HG02759 (cell line): ENCODE data around the gene KCNG1.

Experiments used
- ATAC-seq: cut with Tn5 transposase; IDR thresholded peaks from one replicate; pipeline ENCODE4 v1.9.1; 2021; ENCODE audit warnings: mild to moderate bottlenecking, moderate library complexity; ENCODE audit not compliant: unreplicated experiment

KCNG1 gene

DNA sequence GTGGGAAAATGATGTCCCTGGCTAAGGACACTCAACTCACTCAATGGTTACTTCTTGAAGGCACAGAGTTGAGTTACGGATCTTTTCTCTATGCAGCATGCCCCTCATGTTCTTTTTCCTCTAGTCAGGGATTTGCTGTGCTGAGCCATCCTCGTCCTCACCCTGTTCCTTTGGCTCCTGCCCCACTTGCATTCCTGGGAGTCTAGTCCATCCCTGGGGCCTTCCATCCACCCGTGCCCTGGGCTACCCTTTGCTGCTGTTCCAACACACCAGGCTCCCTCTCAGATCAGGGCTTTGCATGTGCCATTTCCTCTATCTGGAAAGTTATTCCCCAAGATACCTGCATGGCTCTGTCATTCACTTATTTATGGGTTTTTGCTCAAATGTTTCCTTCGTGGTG is 13.3 kb upstream of the KCNG1 start:
- no peak for ATAC-seq

DNA sequence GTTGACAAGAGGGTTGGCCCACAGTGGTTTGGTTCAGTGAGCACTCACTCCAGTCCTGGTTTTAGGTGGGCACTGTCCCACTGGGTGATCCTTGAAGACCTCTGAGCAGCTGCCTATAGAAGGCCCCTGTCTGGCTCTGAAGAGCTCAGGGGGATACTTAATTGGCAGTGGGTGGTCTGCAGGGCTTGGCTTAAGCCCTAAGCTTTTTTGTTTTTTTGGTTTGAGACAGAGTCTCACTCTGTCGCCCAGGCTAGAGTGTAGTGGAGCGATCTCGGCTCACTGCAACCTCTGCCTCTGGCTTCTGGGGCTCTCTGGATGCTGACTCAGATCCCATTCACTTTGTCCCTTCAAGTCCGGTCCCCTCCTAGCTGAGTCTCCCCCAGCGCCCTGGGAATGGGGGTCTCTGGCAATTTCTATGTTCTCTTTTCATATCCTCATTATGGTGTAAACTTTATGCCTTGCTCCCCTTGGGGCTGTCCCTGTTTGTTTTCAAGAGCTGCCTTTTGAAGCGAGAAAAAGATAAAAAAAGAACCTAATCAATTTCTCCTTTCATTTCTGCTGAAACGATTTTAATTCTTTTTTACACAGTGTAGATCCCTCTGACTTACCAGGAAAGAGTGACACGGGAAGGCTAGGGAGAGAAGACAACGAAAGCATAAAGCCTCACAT is 12.2 kb upstream of the KCNG1 start:
- ATAC-seq: no peak

DNA sequence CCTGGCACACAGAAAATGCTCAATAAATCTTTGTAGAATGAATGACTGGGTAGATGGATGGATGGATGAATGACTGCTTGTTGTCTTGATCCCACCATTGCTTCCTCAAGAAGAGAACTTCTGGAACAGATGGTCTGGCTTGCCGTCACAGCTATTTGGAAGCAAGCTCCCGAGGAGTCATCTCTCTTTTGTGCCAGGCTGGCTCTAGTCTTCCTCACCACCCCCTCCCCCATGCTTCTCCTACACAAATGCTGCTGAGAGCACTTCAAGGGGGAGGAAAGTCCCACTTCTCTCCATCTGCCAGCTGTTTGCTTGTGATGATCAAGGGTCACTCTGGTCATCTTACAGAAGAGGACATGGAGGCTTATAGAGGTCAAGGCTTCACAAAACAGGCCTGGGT is 11.6 kb upstream of the KCNG1 start:
- no peak for ATAC-seq

DNA sequence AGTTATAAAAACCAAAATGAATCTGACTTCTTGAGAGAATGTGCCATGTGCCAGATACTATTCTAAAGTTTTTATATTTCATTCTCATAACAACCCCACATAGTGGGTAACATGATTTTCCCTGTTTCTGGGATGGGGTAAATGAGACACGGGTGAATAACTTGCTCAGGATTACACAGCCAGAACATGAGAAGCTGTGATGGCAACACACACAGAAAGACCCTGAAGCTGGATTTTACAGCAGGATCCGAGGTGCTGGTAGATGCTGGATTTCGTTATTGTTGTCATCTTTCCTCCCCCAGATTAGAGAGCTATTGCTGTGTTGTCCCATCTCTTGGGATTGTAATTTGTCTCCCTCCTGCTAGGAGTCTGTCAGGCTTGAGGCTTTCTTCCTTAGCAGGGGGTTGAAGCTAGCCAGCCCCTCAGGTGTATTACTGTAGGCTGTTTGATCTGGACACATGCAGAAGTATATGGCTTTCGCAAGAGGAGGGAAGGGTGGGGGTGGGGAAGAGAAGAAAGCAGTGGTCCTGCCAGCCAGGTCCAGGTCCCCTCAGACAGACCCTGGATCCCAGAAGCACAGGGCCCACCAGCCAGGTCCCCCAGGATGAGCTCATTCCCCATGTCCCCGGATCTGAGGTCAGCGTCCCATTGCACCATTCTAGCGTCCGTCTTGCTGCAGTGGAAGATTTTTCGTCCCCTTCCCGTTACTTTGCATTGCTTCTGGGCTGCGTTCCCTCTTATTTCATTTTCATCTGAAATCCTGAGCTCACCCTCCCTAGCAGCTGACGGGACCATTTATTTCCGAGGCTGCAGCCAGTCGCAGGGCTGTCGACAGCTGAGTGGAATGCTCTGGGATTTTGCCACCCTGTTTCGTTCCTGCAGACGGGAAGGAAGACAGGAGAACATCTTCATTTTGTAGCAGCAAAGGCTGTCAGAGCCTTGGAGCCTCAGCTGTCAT is 7.3 kb upstream of the KCNG1 start:
- ATAC-seq: no peak

DNA sequence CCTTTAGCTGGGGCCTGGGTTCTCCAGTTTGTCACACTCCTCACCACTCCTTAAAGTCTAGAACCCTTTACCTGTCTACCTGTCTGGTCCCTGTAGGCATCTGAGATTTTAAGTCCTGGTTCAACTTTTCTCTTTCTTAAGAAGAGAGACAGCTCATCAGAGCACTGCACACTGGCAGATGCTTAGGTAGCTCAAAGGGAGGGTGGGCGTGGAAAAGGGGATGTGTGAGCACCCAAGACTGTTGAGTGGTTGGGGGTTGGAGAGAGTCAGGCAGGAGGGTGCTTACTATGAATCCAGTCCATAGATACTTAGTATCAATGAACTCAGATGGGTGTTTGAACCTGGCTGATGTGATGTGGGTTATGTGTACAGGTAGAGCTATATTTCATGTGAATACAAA is 6.6 kb upstream of the KCNG1 start:
- ATAC-seq: no peak

DNA sequence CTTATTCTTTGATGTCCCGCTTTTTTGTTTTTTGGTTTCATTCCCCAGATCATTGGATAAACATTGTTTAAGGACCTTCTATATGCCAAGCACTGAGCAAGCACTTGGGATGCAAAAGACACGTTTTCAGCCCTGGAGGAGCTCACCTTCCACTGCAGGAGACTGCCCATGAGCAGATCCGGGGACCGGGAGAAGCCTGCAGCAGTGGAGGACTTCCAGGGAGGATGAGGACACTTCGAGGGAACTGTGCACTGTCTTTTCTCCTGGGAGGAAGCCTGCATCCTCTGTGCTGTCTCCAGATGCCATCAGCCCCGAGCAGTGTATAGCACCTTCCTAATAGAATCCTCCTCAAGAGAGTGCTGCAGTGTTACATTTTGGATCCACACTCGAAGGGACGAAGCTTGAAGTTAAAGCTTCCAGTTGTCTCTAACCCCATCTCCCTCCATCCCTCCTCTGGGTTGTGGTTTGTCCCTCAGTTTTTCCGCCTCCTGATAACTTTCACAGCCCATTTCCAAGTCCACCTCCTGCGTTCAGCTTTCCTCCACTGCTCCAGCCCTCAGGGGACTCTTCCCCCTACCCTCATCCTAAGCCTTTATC is 5.8 kb upstream of the KCNG1 start:
- no peak for ATAC-seq

DNA sequence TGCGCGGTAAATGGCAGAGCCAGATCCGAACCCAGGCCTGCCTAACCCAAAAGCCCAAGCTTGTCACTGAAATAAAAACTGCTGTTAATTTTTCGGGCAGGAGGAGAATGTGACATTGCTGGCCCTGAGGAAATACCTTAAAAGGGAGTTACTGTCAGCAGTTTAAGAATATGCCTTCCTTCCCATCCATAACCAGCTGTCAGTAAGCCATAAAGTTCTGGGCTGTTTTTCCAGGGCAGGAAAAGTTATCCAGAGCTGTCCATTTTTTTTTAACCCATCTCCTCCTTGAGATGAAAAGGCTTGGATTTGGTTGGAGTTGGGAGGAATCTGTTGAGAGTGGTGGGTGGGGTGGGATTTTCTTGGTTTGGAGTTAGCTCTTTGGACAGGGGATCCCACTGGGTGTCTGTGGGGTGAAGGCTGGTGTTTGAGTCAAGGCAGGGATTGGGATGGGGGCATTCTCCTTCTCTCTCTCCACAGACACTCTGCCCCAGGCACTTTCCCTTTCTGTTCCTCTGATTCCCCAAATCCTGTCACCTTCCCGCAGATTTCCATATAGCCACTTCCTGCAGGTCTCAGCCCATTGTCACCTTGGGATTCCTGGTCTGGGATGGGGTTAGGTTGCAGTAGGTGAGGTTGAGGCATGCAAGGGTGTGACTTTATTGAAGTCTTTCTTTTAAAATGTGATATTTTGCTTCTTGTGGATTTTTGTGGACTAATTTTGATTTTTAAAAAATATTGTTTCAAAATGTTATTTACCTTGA is 4.3 kb upstream of the KCNG1 start:
- ATAC-seq: no peak

DNA sequence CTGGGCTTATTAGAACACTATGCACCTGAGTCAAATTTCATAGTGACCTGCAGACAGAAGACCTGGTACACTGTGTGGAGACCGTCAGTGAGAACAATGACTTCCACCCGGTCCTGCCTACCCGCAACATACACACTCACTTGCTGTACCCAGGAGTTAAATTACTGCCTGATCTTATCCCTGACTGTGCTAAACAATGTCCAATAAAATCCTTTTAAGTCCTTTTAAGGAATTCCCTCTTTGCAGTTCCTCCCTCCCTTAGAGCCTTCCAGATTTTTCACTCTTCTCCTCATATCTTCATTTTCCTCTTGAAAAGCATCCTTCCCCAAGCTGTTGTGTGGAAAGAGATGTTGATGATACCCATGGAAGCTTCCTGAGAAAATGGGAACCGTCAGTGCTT is 3.4 kb upstream of the KCNG1 start:
- no peak for ATAC-seq

DNA sequence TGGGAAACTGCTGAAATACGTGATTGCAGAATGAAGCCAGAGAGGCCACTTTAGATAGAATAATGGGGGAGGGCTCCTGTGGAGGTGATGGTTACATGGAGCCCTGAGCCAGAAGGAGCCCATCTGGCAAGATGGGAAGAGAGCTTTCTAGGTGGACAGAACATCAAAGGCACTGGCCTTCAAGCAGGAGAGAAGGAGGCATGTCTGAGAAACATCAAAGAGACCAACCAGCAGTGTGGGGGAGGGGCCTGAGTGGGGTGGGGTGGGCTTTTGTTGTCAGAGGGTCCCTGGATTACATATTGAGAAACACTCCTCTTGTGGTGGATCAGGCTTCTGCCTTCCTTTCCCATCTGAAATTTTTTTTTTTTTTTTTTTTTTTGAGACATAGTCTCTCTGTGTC is 1.9 kb upstream of the KCNG1 start:
- ATAC-seq: no peak

DNA sequence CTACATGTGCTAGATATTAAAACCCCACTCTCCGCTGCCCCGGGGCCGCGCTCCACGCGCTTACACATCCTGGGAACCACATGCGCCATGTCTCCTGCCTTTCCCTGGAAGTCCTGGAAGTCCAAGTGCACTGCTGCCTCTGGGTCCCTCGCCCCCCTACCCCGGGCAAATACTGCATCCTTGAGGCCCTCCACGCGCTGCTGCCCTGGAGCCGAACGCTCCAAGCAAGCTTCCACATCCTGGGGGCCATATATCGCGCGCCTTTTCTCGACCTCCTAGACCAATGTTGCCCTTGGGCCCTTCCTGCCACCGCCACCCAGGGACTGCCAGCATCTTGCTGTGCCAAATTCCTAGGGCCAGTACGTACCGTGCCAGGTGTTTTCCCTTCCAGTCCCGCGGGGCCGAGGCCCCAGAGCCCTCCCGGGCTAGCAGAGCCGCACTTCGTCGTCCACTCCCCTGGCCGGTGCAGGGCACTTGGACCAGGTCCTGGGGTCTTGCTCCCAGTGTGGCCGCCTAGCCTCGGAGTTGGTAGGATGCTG is 779 bp upstream of the KCNG1 start:
- no peak for ATAC-seq

DNA sequence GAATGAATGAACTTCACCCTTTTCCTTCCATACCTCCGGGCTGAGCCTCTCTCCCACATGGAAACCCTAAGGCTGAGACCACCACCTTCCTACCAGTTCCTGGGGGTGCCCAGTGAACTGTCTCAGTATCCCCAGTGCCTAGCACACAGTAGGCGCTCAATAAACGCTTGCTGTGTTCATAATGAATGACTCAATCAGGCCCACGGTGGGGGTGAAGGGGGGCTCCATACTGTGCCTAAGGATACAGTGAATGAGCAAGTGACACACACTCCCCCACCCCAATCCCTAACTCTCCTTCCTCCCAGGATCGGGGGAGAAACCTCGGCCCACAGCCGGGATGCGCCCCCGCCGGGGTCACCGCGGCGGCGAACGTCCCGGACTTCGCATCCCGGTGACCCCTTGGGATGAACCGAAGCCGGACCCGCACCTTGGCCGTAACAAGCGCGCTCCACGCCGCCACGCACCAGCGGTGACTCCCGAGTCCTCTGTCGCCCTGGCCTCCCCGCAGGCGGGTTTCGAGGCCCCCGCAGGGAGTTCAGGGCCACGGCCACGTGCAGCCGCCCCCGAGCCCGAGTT is 592 bp downstream of the KCNG1 start:
- no peak for ATAC-seq

DNA sequence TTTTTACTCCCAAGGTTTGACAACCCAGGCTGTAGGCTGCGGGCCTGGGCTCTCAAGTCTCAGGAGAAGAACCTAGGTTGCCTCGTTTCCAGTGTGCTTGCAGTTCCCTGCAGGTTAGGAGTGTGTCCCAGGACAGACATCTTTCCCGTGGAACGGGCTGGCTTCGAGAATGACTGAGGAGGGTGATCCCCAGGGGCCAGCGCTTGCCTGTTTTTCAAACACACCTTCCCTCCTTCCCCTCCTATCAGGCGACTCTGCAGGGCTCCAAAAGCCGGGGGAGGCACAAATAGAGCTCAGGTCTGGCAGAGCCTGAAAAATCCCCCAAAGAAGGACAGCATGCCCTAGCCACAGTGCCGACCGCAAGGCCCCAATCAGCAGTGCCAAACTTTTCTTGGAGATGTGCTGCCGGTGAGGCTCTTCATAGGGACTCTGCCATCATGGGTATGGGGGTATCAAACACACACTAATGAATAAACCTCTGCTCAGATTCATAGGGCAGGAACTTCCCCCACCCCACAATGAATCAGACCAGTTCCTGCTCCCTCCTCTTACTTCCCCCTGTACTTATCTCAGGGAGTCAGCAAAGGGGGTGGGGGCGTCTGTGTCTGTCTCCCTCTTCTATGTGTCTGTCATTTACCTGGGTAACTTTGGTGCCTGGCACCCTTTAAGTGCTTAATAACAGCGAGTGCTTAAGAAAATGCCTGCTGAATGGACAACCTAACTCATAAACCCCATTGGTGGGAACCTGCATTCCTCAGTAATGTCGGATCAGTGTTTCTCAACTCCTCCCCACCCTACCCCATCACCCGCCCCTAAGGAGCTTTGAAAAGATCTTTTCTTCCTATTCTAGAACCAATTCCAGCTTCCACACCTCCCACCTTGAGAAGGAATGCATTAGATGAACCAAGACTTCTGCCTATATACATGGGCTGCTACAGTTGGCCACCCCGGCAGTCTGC is 1.6 kb downstream of the KCNG1 start:
- ATAC-seq: no peak

DNA sequence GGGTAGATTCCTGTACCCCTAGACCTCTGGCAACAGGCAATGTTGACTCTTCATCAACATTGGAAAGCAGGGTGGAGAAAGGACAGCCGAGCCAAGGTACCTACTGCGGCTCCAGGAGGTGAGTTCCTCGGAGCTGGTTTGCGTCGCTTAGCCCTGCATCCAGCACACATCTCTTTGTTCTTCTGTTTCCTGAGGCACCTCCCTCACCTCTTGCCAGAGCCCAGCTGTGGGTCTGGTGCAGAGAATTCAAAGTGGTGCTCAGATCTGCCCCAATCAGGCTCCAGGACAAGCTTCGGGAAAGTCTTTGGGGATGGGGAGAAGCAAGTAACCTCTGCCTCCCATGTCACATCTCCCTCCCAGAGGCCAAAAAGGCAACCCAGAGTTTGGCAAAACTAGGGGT is 2.2 kb downstream of the KCNG1 start:
- no peak for ATAC-seq

DNA sequence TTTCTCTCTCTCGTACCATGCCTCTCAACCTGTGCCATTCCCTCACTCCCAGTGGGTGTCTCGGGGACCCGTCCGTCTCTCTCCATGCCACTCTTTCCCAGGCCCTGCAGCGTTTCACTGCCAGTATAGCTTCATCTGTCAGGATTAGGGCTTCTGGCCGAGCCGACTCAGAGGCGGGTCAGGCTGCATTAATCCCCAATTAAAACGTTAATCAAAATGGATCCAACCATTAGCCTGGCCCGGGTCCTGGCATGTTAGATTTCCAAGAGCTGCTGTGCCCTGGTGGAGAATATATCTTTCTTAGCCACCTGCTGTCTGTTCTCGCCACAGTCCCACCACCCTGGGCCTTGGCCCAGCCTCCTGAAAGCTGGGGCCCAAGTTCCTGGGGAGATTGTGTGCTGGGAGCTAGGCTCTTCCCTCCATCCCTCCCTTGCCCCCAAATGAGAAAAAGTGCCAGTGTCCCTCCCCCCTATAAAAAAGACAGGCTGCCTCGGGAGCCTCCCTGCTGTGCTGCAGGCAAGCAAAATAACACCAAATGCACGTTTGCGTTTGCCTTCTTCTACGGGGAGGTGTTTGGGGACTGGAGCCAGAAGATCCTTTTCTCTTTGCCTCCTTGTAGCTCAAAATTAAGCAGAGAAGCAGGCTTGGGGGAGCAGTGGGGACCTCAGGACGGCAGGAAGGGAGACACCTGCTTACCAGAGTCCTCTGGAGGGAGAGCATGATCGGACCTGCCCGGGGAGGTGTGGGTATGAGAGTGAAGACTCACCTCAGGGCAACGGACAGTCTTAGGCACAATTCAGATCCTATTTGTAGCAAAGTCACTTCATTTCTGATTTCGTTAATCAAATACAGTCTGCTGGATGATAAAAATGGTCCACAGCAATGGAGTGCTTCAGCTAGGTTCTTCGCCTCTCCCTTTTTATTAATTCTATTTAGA is 3.0 kb downstream of the KCNG1 start:
- no peak for ATAC-seq

DNA sequence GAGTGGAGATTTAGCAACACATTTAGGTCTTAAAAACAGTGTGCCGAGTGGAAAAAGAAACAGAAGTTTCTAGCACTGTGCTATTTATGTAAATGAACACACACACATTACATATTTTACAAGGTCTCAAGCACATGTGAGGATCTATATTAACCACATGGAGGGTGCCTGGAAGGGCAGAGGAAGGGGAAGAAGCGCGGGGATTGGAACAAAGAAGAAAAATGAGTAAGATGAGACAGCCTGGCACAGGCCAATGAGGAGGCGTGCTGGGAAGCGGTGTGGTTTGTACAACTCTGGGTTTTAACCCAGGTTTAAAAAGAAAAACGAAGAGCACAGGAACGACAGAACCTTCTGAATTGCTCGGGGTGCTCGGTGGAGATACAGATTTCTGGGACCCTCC is 5.7 kb downstream of the KCNG1 start:
- no peak for ATAC-seq

DNA sequence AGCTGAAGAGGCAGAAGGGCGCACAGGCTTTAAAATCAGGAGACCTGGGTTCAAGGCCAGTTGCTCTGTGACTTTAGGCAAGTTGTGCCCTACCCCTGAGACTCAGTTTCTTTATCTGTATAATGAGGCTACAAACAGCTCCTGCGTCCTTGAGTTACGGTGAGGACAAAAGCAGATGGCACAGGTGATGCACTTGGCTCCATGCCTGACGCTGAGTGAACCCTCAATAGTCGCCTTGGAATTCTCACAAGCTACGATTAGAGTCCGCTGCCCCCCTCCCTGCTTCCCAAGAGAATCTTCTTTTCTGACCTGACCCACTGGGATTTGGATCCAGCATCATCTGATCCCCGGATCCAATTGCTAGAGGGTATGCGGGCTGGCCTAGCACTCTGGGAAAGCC is 6.4 kb downstream of the KCNG1 start:
- ATAC-seq: no peak

DNA sequence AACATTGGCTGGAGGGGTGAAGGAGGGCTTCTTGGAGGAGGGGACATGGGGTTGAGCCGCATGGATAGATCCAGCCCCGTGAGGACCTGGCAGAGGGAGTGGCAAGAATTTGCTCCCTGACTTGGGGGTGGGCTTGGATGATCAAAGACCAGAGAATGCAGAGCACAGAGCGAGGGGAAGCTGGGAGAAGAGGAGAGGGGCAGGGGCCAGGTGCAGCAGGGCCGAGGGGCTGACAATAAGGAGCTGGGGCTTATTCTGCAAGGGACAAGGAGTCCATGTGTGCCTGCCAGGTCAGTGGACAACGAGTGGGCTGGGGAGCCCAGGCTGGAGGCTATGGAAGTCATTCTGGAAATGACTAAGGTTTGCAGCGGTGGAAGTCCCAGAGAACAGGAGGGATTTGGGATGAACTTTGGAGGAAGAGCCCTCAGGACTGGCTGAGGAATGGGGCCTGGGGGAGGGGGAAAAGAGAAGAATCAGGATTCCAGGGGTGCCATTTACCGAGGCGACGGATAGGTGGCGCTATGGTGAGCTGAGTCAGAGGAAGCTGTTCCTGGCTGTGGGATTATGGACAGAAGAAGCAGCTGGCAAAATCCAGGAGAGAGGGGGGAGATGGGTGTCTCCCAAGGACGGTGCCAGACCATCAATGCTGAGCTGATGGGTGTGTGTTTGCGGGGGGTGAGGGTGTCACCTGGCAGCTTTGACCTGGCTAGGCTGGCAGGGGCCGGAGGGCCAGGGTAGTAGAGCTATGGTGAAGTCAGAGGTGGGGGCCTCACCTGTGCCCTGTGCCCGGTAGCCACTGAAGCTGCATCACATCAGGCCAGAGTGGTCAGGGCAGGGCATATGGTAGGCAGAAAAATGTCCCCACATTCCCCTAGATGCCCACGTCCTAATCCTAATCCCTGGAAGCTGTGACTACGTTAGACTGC is 7.8 kb downstream of the KCNG1 start:
- no peak for ATAC-seq
